Lower leg skin (tissue), 4 donors: ENCODE results near the gene CYLD. TPM values are rescaled to one million over a fixed set of nuclear protein-coding genes. Genes with fewer than 3 reads are reported as not detected.
A peak's percentile ranks its signal among the peaks of the same experiment; 100 is the strongest.

ENCODE experiments used
- DNase-seq, 2 donors: peaks; one replicate each; pipeline ENCODE4 v3.0.0-alpha.2; 2019; ENCODE audit warnings: low spot score in 2 of 2
- H3K4me3 ChIP-seq: fragments of 200-600 bp; sonication (generic); 2 replicates; pipeline ENCODE4 v1.5.1; 2017; ENCODE audit warnings: mild to moderate bottlenecking, low read depth; ENCODE audit not compliant: poor library complexity, severe bottlenecking
- POLR2A ChIP-seq, 2 donors: fragments of 450-650 bp; IDR thresholded peaks; one replicate each; pipeline ENCODE4 v1.6.1; 2016 to 2017; ENCODE audit warnings: antibody characterized with exemption in 2 of 2, mild to moderate bottlenecking in 1 of 2, moderate library complexity in 1 of 2
- WGBS, 2 donors: methylation state at CpG; one replicate each; pipeline ENCODE4 v1.1.5; 2018; 5-methylcytosine and 5-hydroxymethylcytosine counted together
- intact Hi-C: fragments of 100-400 bp; cut with DNase I; formaldehyde crosslinking; loops from one replicate; pipeline ENCODE4 v1.15.0; 2023; ENCODE audit warnings: low total_unique reads
- total RNA-seq, 4 donors: library from RNA; depleted of rRNA; stranded (reverse); fragments of >200 nt; gene quantifications; one replicate each; pipeline ENCODE4 v1.1.0, GENCODE V29; 2016
- TF ChIP-seq, protein P1 (sequence below), 3 donors: fragments of 450-650 bp; IDR thresholded peaks; one replicate each; pipeline ENCODE4 v1.5.1; 2016; ENCODE audit warnings: antibody characterized with exemption in 3 of 3, mild to moderate bottlenecking in 3 of 3, moderate library complexity in 2 of 3

CYLD gene
- total RNA-seq, 4 donors from 2014 or later = 35.8 to 50.3 (median 41.8) TPM

DNA sequence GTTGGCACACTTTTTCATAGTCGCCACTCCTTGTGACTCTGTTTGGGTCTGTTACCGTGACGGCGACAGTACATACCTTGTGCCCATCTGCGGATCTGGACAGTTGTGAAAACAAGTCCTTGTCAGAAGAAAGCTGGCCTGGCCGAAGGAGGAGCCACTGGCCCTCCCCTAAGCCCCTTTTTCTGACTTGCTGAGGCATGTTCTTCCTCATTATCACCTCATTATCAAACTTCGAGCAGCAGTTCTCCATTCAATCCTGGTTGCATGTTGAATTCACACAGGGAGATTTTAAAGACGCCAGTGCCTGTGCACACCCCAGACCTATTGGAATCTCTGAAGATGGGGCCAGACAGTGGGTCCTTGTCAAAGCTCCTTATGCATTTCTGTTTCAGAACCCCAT, 61.1 kb downstream of the CYLD start:
- DNase-seq = no peak
- 73 to 74% methylated on average over 8 of the region's 8 CpGs for WGBS, 2 donors
- intact Hi-C loops = loop anchor here (10.0 kb wide), 1 partner anchor 568 kb away; no protein-coding TSS in a partner anchor
- TF ChIP-seq POLR2A (IDR thresholded peaks at IDR 0.05) = no peak
- TF ChIP-seq, protein P1, sequence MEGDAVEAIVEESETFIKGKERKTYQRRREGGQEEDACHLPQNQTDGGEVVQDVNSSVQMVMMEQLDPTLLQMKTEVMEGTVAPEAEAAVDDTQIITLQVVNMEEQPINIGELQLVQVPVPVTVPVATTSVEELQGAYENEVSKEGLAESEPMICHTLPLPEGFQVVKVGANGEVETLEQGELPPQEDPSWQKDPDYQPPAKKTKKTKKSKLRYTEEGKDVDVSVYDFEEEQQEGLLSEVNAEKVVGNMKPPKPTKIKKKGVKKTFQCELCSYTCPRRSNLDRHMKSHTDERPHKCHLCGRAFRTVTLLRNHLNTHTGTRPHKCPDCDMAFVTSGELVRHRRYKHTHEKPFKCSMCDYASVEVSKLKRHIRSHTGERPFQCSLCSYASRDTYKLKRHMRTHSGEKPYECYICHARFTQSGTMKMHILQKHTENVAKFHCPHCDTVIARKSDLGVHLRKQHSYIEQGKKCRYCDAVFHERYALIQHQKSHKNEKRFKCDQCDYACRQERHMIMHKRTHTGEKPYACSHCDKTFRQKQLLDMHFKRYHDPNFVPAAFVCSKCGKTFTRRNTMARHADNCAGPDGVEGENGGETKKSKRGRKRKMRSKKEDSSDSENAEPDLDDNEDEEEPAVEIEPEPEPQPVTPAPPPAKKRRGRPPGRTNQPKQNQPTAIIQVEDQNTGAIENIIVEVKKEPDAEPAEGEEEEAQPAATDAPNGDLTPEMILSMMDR (IDR thresholded peaks at IDR 0.05) = no peak
- H3K4me3 ChIP-seq = no peak overlapping the region

DNA sequence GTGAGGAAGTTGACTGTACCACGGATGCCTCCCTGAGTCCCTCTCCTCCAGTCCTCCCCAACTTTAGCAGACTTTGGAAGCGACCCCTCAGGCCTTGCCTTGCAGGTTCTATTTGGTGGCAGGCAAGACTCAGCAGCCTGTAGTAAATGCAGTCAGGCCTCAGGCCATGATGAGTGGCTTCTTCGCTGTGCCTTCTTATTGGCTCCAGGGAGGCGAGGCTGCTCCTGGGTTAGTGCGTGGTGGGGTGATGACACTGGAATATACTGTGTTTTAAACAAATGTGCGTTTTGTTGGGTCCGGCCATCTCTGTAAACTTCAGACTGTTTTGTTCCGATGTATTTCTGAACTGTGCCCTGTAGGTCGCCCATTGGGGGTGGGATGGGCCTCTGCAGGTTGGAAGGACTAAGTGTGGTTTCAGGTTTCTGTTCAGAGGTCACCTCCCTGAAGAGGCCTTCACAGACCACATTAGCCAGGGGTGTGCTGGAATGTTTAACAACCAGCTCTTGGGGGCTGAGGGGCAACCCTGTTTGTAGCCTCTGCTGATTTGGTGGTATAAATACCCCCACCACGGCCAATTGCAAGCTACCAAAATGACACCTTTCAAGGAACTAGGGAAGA, 62.5 kb downstream of the CYLD start:
- H3K4me3 ChIP-seq = no peak overlapping the region
- DNase-seq = no peak
- intact Hi-C loops = loop anchor here (10.0 kb wide), 1 partner anchor 570 kb away; no protein-coding TSS in a partner anchor
- WGBS, 2 donors = 85 to 87% methylated on average over 10 of the region's 10 CpGs
- TF ChIP-seq, protein P1 (IDR thresholded peaks at IDR 0.05) = no peak
- no peak for TF ChIP-seq POLR2A (IDR thresholded peaks at IDR 0.05)

DNA sequence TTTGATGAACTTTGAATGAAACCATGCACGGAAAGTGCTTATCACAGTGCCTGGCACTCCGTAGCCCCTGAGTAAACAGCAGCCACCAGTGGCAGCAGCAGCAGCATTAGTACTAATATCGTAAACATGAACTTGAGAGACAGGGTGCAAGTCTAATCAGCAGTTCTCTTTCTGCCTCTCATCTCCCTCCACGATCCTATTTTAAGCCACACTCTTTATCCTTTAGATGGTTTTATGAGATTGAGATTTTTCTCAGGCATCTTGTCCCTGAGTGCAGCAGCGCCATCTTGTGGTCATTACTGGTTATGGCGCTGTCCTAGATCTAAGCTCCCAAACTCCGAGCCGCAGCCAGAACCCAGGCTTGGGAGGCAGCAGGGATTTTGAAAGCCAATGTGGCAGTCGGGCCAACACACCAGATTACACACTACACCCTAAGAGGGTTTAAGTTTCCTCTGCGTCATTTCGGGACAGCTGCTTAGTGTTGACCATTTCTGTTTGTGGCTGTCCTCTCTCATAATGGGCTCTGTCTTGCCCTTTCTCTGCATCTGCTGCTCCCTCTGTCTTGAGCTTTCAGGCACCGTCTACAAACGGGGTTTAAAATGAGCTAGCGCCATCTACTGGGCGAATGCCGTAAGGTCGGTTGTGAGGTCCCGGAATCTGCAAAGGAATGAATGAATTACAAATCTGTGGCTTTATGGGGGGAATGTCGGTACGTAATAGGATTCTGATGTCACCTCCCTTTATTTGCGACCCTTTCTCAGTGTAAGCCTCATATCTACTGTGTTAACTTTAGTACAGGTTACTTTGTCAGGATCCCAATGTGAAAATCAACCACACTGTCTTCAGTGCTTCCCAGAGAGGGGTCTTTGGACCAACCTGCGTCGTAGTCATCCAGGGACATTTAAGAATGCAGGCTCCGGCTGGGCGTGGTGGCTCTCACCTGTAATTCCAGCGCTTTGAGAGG, 64.5 kb downstream of the CYLD start:
- no peak overlapping the region for H3K4me3 ChIP-seq

DNA sequence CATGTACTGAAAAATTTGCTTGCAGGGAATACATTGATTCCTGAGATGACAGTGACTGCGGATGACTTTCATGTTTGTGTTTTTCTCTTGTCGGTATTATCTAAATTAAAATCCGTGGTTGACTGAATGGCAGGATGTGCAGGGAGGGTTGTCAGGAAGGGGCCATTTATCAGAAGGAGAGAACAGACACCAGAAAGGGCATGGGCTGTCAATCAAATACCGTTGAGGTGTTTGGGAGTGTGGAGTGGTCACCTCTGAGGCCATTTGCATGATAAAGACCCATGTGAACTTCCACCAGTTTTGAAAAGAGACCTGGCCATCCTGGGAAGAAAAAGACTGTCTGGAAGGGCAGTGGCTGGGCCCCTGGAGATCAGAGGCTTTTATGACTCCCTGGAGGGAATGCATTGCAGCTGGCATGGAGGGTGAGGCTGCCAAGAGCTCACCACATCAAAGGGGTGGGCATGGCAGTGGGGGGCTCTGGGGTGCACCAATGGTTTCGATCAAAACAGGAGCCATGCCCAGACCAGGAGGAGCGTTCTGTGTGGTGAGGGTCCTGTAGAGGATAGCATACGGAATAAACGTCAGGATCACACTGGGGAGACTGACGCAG, 67.1 kb downstream of the CYLD start:
- H3K4me3 ChIP-seq = no peak overlapping the region
- WGBS, 2 donors = 62 to 63% methylated on average over 9 of the region's 9 CpGs
- no peak for TF ChIP-seq POLR2A (IDR thresholded peaks at IDR 0.05)
- TF ChIP-seq, protein P1 (IDR thresholded peaks at IDR 0.05) = no peak
- intact Hi-C loops = loop anchor here (10.0 kb wide), 1 partner anchor 574 kb away; no protein-coding TSS in a partner anchor
- no peak for DNase-seq

More for the DNA sequence above, 64.5 kb downstream of the CYLD start:
- WGBS, 2 donors = 11 to 14% methylated on average over 26 of the region's 26 CpGs
- intact Hi-C loops = loop anchor here (10.0 kb wide), 1 partner anchor 572 kb away; no protein-coding TSS in a partner anchor
- DNase-seq = peak; percentile 87 to 97
- no peak for TF ChIP-seq POLR2A (IDR thresholded peaks at IDR 0.05)
- TF ChIP-seq, protein P1 (IDR thresholded peaks at IDR 0.05) = peak in 1 of 3 donors; percentile 31

DNA sequence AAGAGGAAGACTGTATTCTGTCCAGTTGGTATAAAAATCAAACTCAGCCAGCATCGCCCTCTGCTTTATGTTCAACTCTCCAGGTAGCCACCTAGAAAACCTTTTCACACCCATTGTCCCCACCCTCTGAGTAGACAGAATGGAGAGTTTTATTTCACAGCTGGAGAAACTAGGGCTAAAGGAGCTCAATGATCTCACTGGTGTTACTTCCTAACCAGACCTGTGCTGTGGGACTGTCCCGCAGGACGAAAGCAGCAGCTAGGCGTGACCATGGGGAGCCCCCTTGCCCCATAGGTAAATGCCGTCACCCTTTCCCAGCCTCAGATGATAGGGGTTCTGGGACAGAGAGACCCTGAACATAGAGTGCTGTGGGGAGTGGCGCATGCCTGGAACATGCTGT, 67.7 kb downstream of the CYLD start:
- no peak overlapping the region for H3K4me3 ChIP-seq
- no peak for TF ChIP-seq POLR2A (IDR thresholded peaks at IDR 0.05)
- TF ChIP-seq, protein P1 (IDR thresholded peaks at IDR 0.05) = no peak
- DNase-seq = no peak
- intact Hi-C loops = loop anchor here (10.0 kb wide), 1 partner anchor 575 kb away; no protein-coding TSS in a partner anchor
- WGBS, 2 donors = 90 to 98% methylated on average over 6 of the region's 6 CpGs
